Measurements from ENCODE around the gene SORBS1.
"Not testable (repeated sequence)": the region's sequence is repeated elsewhere in the genome, so short reads cannot be mapped to it uniquely, and the experiment has no call there.

Gene SORBS1

GRCh38 chr10:95374597-95375209 lies 186.5 kb downstream of the SORBS1 start:
- DNase-seq = peak; percentile 81

GRCh38 chr10:95373660-95374059 lies 187.5 kb downstream of the SORBS1 start:
- no peak for DNase-seq

- no peak for DNase-seq
These were observed 196.8 kb downstream of the SORBS1 start for GRCh38 chr10:95364342-95364741.

- DNase-seq = peak; percentile 41
These were observed 197.8 kb downstream of the SORBS1 start for GRCh38 chr10:95363303-95363912.

- DNase-seq = no peak
These were observed 201.0 kb downstream of the SORBS1 start for GRCh38 chr10:95360122-95360714.

- DNase-seq = no peak
These were observed 201.7 kb downstream of the SORBS1 start for GRCh38 chr10:95359466-95359865.

- no peak for DNase-seq
These were observed 204.8 kb downstream of the SORBS1 start for GRCh38 chr10:95356190-95356955.

- no peak for DNase-seq
These were observed 205.9 kb downstream of the SORBS1 start for GRCh38 chr10:95355301-95355700.

- no peak for DNase-seq
These were observed 207.1 kb downstream of the SORBS1 start for GRCh38 chr10:95354110-95354509.

- DNase-seq = no peak
These were observed 208.0 kb downstream of the SORBS1 start for GRCh38 chr10:95353123-95353522.

- no peak for DNase-seq
These were observed 208.5 kb downstream of the SORBS1 start for GRCh38 chr10:95352684-95353083.

GRCh38 chr10:95350830-95351228 lies 210.3 kb downstream of the SORBS1 start:
- no peak for DNase-seq

- DNase-seq = no peak
These were observed 210.8 kb downstream of the SORBS1 start for GRCh38 chr10:95350219-95350829.

- DNase-seq = not testable (repeated sequence)
These were observed 213.8 kb downstream of the SORBS1 start for GRCh38 chr10:95347402-95347766.

GRCh38 chr10:95346715-95347401 lies 214.3 kb downstream of the SORBS1 start:
- DNase-seq = no peak

- no peak for DNase-seq
These were observed 217.6 kb downstream of the SORBS1 start for GRCh38 chr10:95343573-95343972.

GRCh38 chr10:95341716-95342130 lies 219.4 kb downstream of the SORBS1 start:
- no peak for DNase-seq

GRCh38 chr10:95339863-95340262 lies 221.3 kb downstream of the SORBS1 start:
- no peak for DNase-seq

- DNase-seq = no peak
These were observed 223.6 kb downstream of the SORBS1 start for GRCh38 chr10:95337423-95338160.

GRCh38 chr10:95336702-95337101 lies 224.5 kb downstream of the SORBS1 start:
- no peak for DNase-seq

- DNase-seq = no peak
These were observed 225.1 kb downstream of the SORBS1 start for GRCh38 chr10:95335933-95336699.

Data from stimulated activated CD8-positive, alpha-beta memory T cell treated with anti-CD3 and anti-CD28 coated beads, Interleukin-4, amount 100 ng/mL, for 48 hours (primary cell).